GM12878 (cell line): ENCODE measurements around the gene PREX1. TPM values are rescaled to one million over a fixed set of nuclear protein-coding genes. Genes with fewer than 3 reads are reported as not detected.

Source experiments
- ATAC-seq: fragments of 200-7000 bp; cut with Tn5 transposase; 3 replicates; pipeline ENCODE4 v1.9.1; 2020; ENCODE audit warnings: mild to moderate bottlenecking, moderate library complexity
- BruUV-seq: library from RNA; stranded (reverse); fragments of 400-500 nt; replicated peaks from 2 replicates; lab custom pipeline; 2021; lab: Mats Ljungman, UMichigan
- CTCF ChIA-PET: fragments of 300-600 bp; sonication (Branson Sonifier 250); formaldehyde crosslinking; extraction: SDS; loops from one replicate; lab custom pipeline; 2021; ENCODE audit warnings: inconsistent platforms; lab: Yijun Ruan, JAX
- POLR2A ChIA-PET: fragments of 350-600 bp; formaldehyde crosslinking; extraction: SDS; loops from one replicate; lab custom pipeline; 2021; ENCODE audit warnings: inconsistent platforms; lab: Charles Lee
- RAD21 ChIA-PET: fragments of 300-600 bp; sonication (Branson Sonifier 250); formaldehyde crosslinking; loops from one replicate; lab custom pipeline; 2023; ENCODE audit warnings: antibody characterized with exemption; ENCODE audit not compliant: unreplicated experiment; lab: Charles Lee
- SMC1A ChIA-PET: fragments of 300-600 bp; sonication (Branson Sonifier 250); formaldehyde crosslinking; loops from one replicate; lab custom pipeline; 2023; ENCODE audit not compliant: unreplicated experiment, uncharacterized antibody; lab: Charles Lee
- DNase-seq: peaks from one replicate; pipeline ENCODE4 v3.0.0-alpha.2; 2011; ENCODE audit warnings: low read depth, low spot score
- FAIRE-seq: peaks from 3 replicates; lab custom pipeline; 2011; peaks lifted over from hg19 to GRCh38; lab: Jason Lieb, UNC
- H2AFZ ChIP-seq: 2 replicates; pipeline ENCODE4 v1.6.0; 2011; ENCODE audit warnings: low read depth, low read length, control low read depth; ENCODE audit not compliant: control insufficient read depth
- H3K27ac ChIP-seq: 2 replicates; pipeline ENCODE4 v1.5.1; 2011; ENCODE audit warnings: control low read depth; ENCODE audit not compliant: control insufficient read depth, insufficient read depth
- H3K27me3 ChIP-seq, 2 experiments: replicated peaks in 1 of 2; 2 replicates each; pipeline versions ENCODE4 v1.6.0 to v1.6.1; 2011; ENCODE audit warnings: low read length in 1 of 2; ENCODE audit not compliant: control insufficient read depth in 2 of 2, insufficient read depth in 2 of 2
- H3K36me3 ChIP-seq, 2 experiments: 2 replicates each; pipeline ENCODE4 v1.5.1; 2011; ENCODE audit warnings: low read length in 1 of 2; ENCODE audit not compliant: control insufficient read depth in 2 of 2, insufficient read depth in 2 of 2
- H3K4me1 ChIP-seq: 2 replicates; pipeline ENCODE4 v1.6.1; 2011; ENCODE audit warnings: mild to moderate bottlenecking, low read length, moderate library complexity, mixed read lengths; ENCODE audit not compliant: control insufficient read depth, insufficient read depth
- H3K4me2 ChIP-seq: 2 replicates; pipeline ENCODE4 v1.6.0; 2011; ENCODE audit warnings: control low read depth; ENCODE audit not compliant: control insufficient read depth, insufficient read depth
- H3K4me3 ChIP-seq: fragments of 200-600 bp; sonication (generic); 2 replicates; pipeline ENCODE4 v1.5.1; 2016
- H3K79me2 ChIP-seq: 2 replicates; pipeline ENCODE4 v1.6.0; 2011; ENCODE audit warnings: low read length; ENCODE audit not compliant: control insufficient read depth, insufficient read depth
- H3K9ac ChIP-seq: 2 replicates; pipeline ENCODE4 v1.8.0; 2011; ENCODE audit warnings: low read length, control low read depth, mixed read lengths; ENCODE audit not compliant: control insufficient read depth, insufficient read depth
- H3K9me3 ChIP-seq: replicated peaks from 3 replicates; pipeline ENCODE4 v1.5.1; 2011; ENCODE audit warnings: mild to moderate bottlenecking, low read length; ENCODE audit not compliant: control insufficient read depth, insufficient read depth
- H4K20me1 ChIP-seq: 2 replicates; pipeline ENCODE4 v1.6.0; 2011; ENCODE audit not compliant: control insufficient read depth, insufficient read depth
- BCLAF1 ChIP-seq: fragments of 450-650 bp; IDR thresholded peaks from 2 replicates; pipeline ENCODE4 v1.6.1; 2017; ENCODE audit warnings: antibody characterized with exemption, mild to moderate bottlenecking, moderate library complexity
- BHLHE40 ChIP-seq, 2 experiments: fragments of 450-650 bp in 1 of 2; IDR thresholded peaks; 2 replicates each; pipeline ENCODE4 v1.6.1; 2011 to 2017; ENCODE audit warnings: low read depth in 2 of 2, borderline replicate concordance in 1 of 2, improper control_type of control experiment in 1 of 2, low read length in 1 of 2, mild to moderate bottlenecking in 1 of 2
- BRCA1 ChIP-seq: IDR thresholded peaks from 2 replicates; pipeline ENCODE4 v1.6.1; 2011; ENCODE audit warnings: low read depth, low read length, improper control_type of control experiment
- EED ChIP-seq: sonication (generic); IDR thresholded peaks from 2 replicates; pipeline ENCODE4 v1.6.1; 2016; ENCODE audit warnings: antibody characterized with exemption, low read depth
- HCFC1 ChIP-seq: fragments of 150-350 bp; IDR thresholded peaks from 2 replicates; pipeline ENCODE4 v1.6.1; 2014; ENCODE audit warnings: low read length
- NR2C2 ChIP-seq: IDR thresholded peaks from 2 replicates; pipeline ENCODE4 v1.6.1; 2011; ENCODE audit warnings: borderline replicate concordance, low read depth; ENCODE audit not compliant: control insufficient read depth, insufficient read length
- PRDM15 ChIP-seq: fragments of 450-650 bp; formaldehyde crosslinking; IDR thresholded peaks from 2 replicates; pipeline ENCODE4 v1.4.0; 2020; ENCODE audit warnings: mild to moderate bottlenecking, moderate library complexity
- RAD21 ChIP-seq: IDR thresholded peaks from 2 replicates; pipeline ENCODE4 v1.6.1; 2011; ENCODE audit warnings: mild to moderate bottlenecking, low read depth, low read length, moderate library complexity; ENCODE audit not compliant: insufficient read depth
- RELA ChIP-seq: fragments of 450-650 bp; IDR thresholded peaks from 2 replicates; pipeline ENCODE4 v1.8.0; 2014; ENCODE audit warnings: borderline replicate concordance; ENCODE audit not compliant: partially characterized antibody
- RFX5 ChIP-seq: IDR thresholded peaks from 2 replicates; pipeline ENCODE4 v1.6.1; 2011; ENCODE audit warnings: low read depth, low read length, improper control_type of control experiment
- SRF ChIP-seq, 2 experiments: IDR thresholded peaks; 2 replicates each; pipeline ENCODE4 v1.6.1; 2011; ENCODE audit warnings: low read depth in 2 of 2, low read length in 2 of 2, mild to moderate bottlenecking in 1 of 2, moderate library complexity in 1 of 2
- TBL1XR1 ChIP-seq: IDR thresholded peaks from 2 replicates; pipeline ENCODE4 v1.6.1; 2012; ENCODE audit warnings: low read depth, low read length, improper control_type of control experiment
- ZSCAN29 ChIP-seq: fragments of 450-650 bp; IDR thresholded peaks from 2 replicates; pipeline ENCODE4 v1.6.1; 2017; ENCODE audit warnings: mild to moderate bottlenecking, moderate library complexity
- WGBS: methylation state at CpG from one replicate; pipeline ENCODE4 v1.1.6; 2016; ENCODE audit warnings: low lambda C conversion rate; ENCODE audit not compliant: insufficient replicate concordance, insufficient coverage; ENCODE audit errors: missing lambda C conversion rate; 5-methylcytosine and 5-hydroxymethylcytosine counted together
- in situ Hi-C: fragments of 300-500 bp; cut with MboI; formaldehyde crosslinking; loops from 9 replicates; pipeline ENCODE4 v1.14.3; 2018; ENCODE audit warnings: mixed read lengths
- intact Hi-C: fragments of 100-400 bp; cut with micrococcal nuclease; formaldehyde crosslinking; loops from one replicate; pipeline ENCODE4 v1.14.2; 2022; ENCODE audit not compliant: unreplicated experiment
- polyA plus RNA-seq, 11 experiments: library from polyadenylated mRNA; depleted of rRNA in 4 of 11; unstranded in 6 of 11; stranded (reverse) in 5 of 11; fragments of >200 nt; fragmentation: Nextera tagmentation in 4 of 11; fragmentation: Illumina TruSeq in 1 of 11; extraction: Ambion mirVana in 4 of 11; extraction: Trizol in 1 of 11; gene quantifications; 1 replicate in 1 of 11; 2 replicates in 10 of 11; pipeline versions ENCODE4 v1.2.1 to v1.2.3, GENCODE V29; 2011 to 2016; ENCODE audit warnings: inconsistent platforms in 2 of 11, missing spikeins in 2 of 11, low read depth in 1 of 11
- total RNA-seq, 4 experiments: library from RNA; depleted of rRNA in 3 of 4; stranded (reverse); fragments of >200 nt in 3 of 4; fragmentation: Illumina TruSeq in 1 of 4; extraction: Trizol in 1 of 4; gene quantifications; 2 replicates each; pipeline versions ENCODE4 v1.2.1 to v1.2.3, GENCODE V29; 2013 to 2021
- TF ChIP-seq, protein P1 (sequence below): IDR thresholded peaks from 2 replicates; pipeline ENCODE4 v1.6.1; 2011; ENCODE audit warnings: borderline replicate concordance, low read depth, mild to moderate bottlenecking, moderate library complexity, low read length; ENCODE audit not compliant: insufficient read depth, poor library complexity, severe bottlenecking

The PREX1 gene
- total and polyA plus RNA-seq, 10 of the 15 experiments (the other 5 are each of a cell fraction or from before 2014, with no cell fraction given): 2.6 to 114 (median 38.9) TPM

GRCh38 chr20:48662711-48663110 lies 165.1 kb downstream of the PREX1 start:
- Histone ChIP-seq H2AFZ (no peak overlapping the region), H3K27ac (no peak overlapping the region), H3K4me3 (no peak overlapping the region), H3K9ac (no peak overlapping the region), H3K4me2 (no peak overlapping the region), H3K36me3 (peaks cover 20 to 33% of the 10 kb centered on the region in 2 experiments; a peak in 3 of 4 replicates), H3K79me2 (no peaks in the 10 kb centered on the region), H3K4me1 (no peaks in the 10 kb centered on the region), H3K27me3 (no peaks in the 10 kb centered on the region), H4K20me1 (no peaks in the 10 kb centered on the region), H3K9me3 (no peaks in the 10 kb centered on the region)
- DNase-seq (no peak), FAIRE-seq (no peak), ATAC-seq (no peak)
- WGBS: 100% methylated on average over 6 of the region's 6 CpGs
- in situ Hi-C loops (no loop called here), intact Hi-C loops (no loop called here)
- RAD21 ChIA-PET: interaction anchor here (1.2 kb wide), 1 partner anchor 242 kb away, joined by 5 read pairs; no protein-coding TSS in a partner anchor
- BruUV-seq: no TSS peak
- SMC1A ChIA-PET: interaction anchor here (9.0 kb wide), 1 partner anchor 245 kb away, joined by 154 read pairs; no protein-coding TSS in a partner anchor
- POLR2A ChIA-PET: no interaction called here
- CTCF ChIA-PET: interaction anchor here (5.2 kb wide), 1 partner anchor 243 kb away, joined by 42 read pairs; no protein-coding TSS in a partner anchor
- TF ChIP-seq BRCA1: no peak
- no peak for TF ChIP-seq HCFC1
- no peak for TF ChIP-seq EED
- no peak for TF ChIP-seq RELA
- no peak for TF ChIP-seq NR2C2
- TF ChIP-seq RFX5: no peak
- TF ChIP-seq BHLHE40 (IDR thresholded peaks at IDR 0.05; ENCODE audit: borderline replicate concordance in 1 of 2, low read depth in 2 of 2, low read length in 1 of 2): no peak
- TF ChIP-seq, protein P1, sequence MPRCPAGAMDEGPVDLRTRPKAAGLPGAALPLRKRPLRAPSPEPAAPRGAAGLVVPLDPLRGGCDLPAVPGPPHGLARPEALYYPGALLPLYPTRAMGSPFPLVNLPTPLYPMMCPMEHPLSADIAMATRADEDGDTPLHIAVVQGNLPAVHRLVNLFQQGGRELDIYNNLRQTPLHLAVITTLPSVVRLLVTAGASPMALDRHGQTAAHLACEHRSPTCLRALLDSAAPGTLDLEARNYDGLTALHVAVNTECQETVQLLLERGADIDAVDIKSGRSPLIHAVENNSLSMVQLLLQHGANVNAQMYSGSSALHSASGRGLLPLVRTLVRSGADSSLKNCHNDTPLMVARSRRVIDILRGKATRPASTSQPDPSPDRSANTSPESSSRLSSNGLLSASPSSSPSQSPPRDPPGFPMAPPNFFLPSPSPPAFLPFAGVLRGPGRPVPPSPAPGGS: no peak
- no peak for TF ChIP-seq PRDM15
- no peak for TF ChIP-seq BCLAF1
- TF ChIP-seq SRF (IDR thresholded peaks at IDR 0.05; ENCODE audit: low read depth in 2 of 2, low read length in 2 of 2): no peak
- no peak for TF ChIP-seq ZSCAN29
- TF ChIP-seq RAD21: no peak
- TF ChIP-seq TBL1XR1: no peak
